ENCODE measurements around the gene INIP. TPM values are rescaled to one million over a fixed set of nuclear protein-coding genes. Genes with fewer than 3 reads are reported as not detected.

The INIP gene
- total and polyA plus RNA-seq, 2 of the 13 experiments (the other 11 are each of a cell fraction or from before 2014, with no cell fraction given) = 13.6 to 28.6 TPM

GRCh38 chr9:112751056-112751795 lies 33.3 kb upstream of the INIP start (continued):
- peak; percentile 71 for TF ChIP-seq ZNF687 (CRISPR knock-in tag; IDR thresholded peaks at IDR 0.05)
- no peak for TF ChIP-seq ZFP36 (IDR thresholded peaks at IDR 0.05; ENCODE audit: borderline replicate concordance, low read depth, low read length, partially characterized antibody)
- TF ChIP-seq PAXIP1 (CRISPR knock-in tag; conservative IDR thresholded peaks at IDR 0.05) = 0 out of 2 replicates have a peak, but pooled peaks have one; percentile 33
- TF ChIP-seq RFX3 (CRISPR knock-in tag; IDR thresholded peaks at IDR 0.05) = no peak
- TF ChIP-seq PLSCR1 (CRISPR knock-in tag; IDR thresholded peaks at IDR 0.05; ENCODE audit: borderline replicate concordance) = no peak
- TF ChIP-seq CC2D1A (CRISPR knock-in tag; IDR thresholded peaks at IDR 0.05) = no peak
- TF ChIP-seq RAD51 (IDR thresholded peaks at IDR 0.05; ENCODE audit: borderline replicate concordance) = peak; percentile 43; the same call in 1 of the 2 replicates
- TF ChIP-seq GATA4 (IDR thresholded peaks at IDR 0.05; ENCODE audit: borderline replicate concordance, low read depth) = no peak
- peak; percentile 57; the same call in 2 of the 3 replicates for TF ChIP-seq MXI1 (IDR thresholded peaks at IDR 0.05; ENCODE audit: borderline replicate concordance, low read depth, low read length)
- no peak; the same call in 1 of the 2 replicates for TF ChIP-seq HOXA3 (CRISPR knock-in tag; IDR thresholded peaks at IDR 0.05)
- TF ChIP-seq JARID2 (CRISPR knock-in tag; IDR thresholded peaks at IDR 0.05; ENCODE audit: insufficient replicate concordance) = no peak
- peak in 1 of 2 experiments; percentile 38; a peak in 2 of 4 replicates for TF ChIP-seq HMGXB4 (CRISPR knock-in tag; IDR thresholded peaks at IDR 0.05; ENCODE audit: borderline replicate concordance in 1 of 2, low read depth in 1 of 2)
- TF ChIP-seq ZNF264 (CRISPR knock-in tag; IDR thresholded peaks at IDR 0.05) = no peak; the same call in 1 of the 2 replicates
- no peak for TF ChIP-seq MLLT10 (CRISPR knock-in tag; IDR thresholded peaks at IDR 0.05)
